HFFc6 (cell line): ENCODE data around the gene CAMK2B. TPM values are rescaled to one million over a fixed set of nuclear protein-coding genes. Genes with fewer than 3 reads are reported as not detected.

Experiments
- DNase-seq: peaks from one replicate; pipeline ENCODE4 v3.0.0-alpha.2; 2018
- H3K27ac Mint-ChIP-seq: 2 replicates; pipeline ENCODE4 v1.8.0; 2020; ENCODE audit warnings: mild to moderate bottlenecking, mixed read lengths
- H3K27me3 Mint-ChIP-seq: 2 replicates; pipeline ENCODE4 v1.8.0; 2021; ENCODE audit warnings: mild to moderate bottlenecking, moderate library complexity, mixed read lengths; ENCODE audit not compliant: insufficient read depth
- H3K36me3 Mint-ChIP-seq: 2 replicates; pipeline ENCODE4 v1.8.0; 2021; ENCODE audit warnings: low read depth, mixed read lengths
- H3K4me1 Mint-ChIP-seq: 2 replicates; pipeline ENCODE4 v1.8.0; 2020; ENCODE audit warnings: low read depth, mixed read lengths
- H3K4me3 Mint-ChIP-seq: 2 replicates; pipeline ENCODE4 v1.8.0; 2020; ENCODE audit warnings: mild to moderate bottlenecking, moderate library complexity, mixed read lengths
- H3K9me3 Mint-ChIP-seq: 2 replicates; pipeline ENCODE4 v1.8.0; 2020; ENCODE audit warnings: mild to moderate bottlenecking, mixed read lengths
- total RNA-seq, 6 experiments: library from RNA; stranded (reverse); fragmentation: NEBNext Ultra II Directional; extraction: Animal tissue kit (Norgen Biotek cat#: 25700); gene quantifications; 2 replicates in 1 of 6; 3 replicates in 5 of 6; pipeline ENCODE4 v1.2.3, GENCODE V29; 2021
- TF ChIP-seq, protein P1 (sequence below): fragments of 200-600 bp; sonication (generic); IDR thresholded peaks from 2 replicates; pipeline ENCODE4 v1.5.0; 2021; ENCODE audit warnings: antibody characterized with exemption, mild to moderate bottlenecking

The CAMK2B gene
- total RNA-seq, 6 experiments from 2014 or later, result 0.11 to 0.41 TPM; not detected in 4

- no peak overlapping the region for H3K27ac Mint-ChIP-seq
- TF ChIP-seq, protein P1, sequence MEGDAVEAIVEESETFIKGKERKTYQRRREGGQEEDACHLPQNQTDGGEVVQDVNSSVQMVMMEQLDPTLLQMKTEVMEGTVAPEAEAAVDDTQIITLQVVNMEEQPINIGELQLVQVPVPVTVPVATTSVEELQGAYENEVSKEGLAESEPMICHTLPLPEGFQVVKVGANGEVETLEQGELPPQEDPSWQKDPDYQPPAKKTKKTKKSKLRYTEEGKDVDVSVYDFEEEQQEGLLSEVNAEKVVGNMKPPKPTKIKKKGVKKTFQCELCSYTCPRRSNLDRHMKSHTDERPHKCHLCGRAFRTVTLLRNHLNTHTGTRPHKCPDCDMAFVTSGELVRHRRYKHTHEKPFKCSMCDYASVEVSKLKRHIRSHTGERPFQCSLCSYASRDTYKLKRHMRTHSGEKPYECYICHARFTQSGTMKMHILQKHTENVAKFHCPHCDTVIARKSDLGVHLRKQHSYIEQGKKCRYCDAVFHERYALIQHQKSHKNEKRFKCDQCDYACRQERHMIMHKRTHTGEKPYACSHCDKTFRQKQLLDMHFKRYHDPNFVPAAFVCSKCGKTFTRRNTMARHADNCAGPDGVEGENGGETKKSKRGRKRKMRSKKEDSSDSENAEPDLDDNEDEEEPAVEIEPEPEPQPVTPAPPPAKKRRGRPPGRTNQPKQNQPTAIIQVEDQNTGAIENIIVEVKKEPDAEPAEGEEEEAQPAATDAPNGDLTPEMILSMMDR, result no peak
- H3K4me3 Mint-ChIP-seq, result peak overlapping the region; percentile 8; the same call in 1 of the 2 replicates
- peaks cover 37% of the 10 kb centered on the region for H3K27me3 Mint-ChIP-seq
- no peak for DNase-seq
- no peaks in the 10 kb centered on the region for H3K9me3 Mint-ChIP-seq
- no peaks in the 10 kb centered on the region for H3K36me3 Mint-ChIP-seq
- H3K4me1 Mint-ChIP-seq, result peaks cover 11% of the 10 kb centered on the region
Measured at GRCh38 chr7:44325811-44326241, 432 bp upstream of the CAMK2B start.

DNA sequence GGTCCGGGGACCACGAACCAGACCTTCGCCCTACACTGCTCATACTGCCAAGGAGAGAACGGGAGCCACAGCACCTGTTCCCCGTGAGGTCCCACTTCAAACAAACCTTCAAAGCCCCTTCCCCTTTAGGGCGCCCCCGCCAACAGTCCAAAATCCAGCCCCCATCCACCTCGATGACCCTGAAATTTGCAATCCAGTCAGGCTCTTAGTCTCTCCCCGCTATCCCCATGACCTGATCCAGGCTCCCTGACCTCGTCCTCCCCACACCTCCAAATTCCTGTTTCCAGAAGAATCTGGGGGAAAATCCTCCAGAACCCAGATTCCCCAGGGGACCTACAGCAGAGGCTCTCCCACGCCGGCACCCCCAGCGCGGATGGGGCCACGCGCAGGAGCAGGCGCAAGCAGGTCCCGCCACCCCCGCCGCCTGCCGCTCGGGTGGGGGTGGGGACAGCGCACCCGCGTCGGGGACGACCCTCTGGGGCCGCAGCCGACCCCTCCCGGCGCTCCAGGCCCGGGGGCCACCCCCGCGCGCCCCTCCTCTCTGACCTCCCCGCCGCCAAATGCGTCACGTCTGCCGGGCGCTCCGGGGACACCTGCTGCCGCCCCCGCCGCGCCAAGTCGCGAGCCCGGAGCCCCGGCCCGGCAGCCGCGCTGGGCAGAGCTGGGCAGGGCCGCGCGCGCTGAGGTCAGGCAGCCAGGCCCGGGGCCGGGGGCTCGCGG is 753 bp downstream of the CAMK2B start:
- Mint-ChIP-seq H3K27ac (no peak overlapping the region), H3K4me3 (no peak overlapping the region), H3K9me3 (no peaks in the 10 kb centered on the region), H3K36me3 (no peaks in the 10 kb centered on the region), H3K27me3 (peaks cover 39% of the 10 kb centered on the region), H3K4me1 (peaks cover 6% of the 10 kb centered on the region)
- TF ChIP-seq, protein P1, result no peak
- DNase-seq, result no peak

- H3K36me3 Mint-ChIP-seq, result no peaks in the 10 kb centered on the region
- no peak for DNase-seq
- TF ChIP-seq, protein P1, result no peak
- H3K4me3 Mint-ChIP-seq, result no peak overlapping the region
- no peak overlapping the region for H3K27ac Mint-ChIP-seq
- peaks cover 39% of the 10 kb centered on the region for H3K27me3 Mint-ChIP-seq
- peaks cover 6% of the 10 kb centered on the region for H3K4me1 Mint-ChIP-seq
- no peaks in the 10 kb centered on the region for H3K9me3 Mint-ChIP-seq
Measured at GRCh38 chr7:44324204-44324480, 1.3 kb downstream of the CAMK2B start.

DNA sequence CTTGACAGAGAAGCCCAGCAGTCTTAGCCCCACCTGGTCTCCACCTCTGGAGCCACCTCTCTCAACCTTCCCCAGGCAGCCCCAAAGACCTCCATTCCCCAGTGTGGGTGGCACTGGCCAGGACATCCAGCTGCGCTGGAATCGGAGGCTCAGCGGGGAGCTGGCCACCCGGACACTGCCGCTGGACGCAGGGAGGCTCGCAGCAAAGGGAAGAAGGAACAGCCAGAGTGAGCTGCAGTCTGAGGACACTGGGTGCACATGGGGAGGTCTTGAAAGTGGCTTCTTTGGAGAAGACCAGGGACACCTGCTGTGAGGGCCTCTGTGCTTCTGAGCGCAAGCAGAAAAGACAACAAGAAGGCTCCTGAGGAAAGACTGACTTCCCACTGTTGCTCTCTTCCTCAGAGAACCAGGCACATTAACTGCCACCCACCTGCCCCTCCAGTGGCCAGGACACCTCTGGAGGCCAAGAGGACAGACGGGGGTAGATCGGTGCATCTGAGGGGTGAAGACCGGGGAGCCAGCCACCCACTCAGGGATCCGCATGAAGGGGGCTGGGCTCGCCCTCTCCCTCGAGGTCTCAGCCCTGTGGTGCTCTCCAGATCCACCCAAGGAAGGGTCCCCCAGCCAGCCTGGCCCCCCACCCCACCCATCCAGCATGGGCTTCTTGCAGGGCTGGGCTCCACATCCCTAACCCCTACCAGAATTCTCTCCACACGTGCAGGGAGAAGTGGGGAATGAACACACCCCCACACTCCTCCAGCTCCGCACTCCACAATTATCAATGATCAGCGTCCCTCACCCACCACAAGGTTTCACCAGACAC is 1.8 kb downstream of the CAMK2B start:
- H3K27me3 Mint-ChIP-seq, result peaks cover 35% of the 10 kb centered on the region
- no peak overlapping the region for H3K4me3 Mint-ChIP-seq
- H3K36me3 Mint-ChIP-seq, result no peaks in the 10 kb centered on the region
- H3K27ac Mint-ChIP-seq, result no peak overlapping the region
- no peak for DNase-seq
- TF ChIP-seq, protein P1, result no peak
- no peaks in the 10 kb centered on the region for H3K9me3 Mint-ChIP-seq
- H3K4me1 Mint-ChIP-seq, result peaks cover 6% of the 10 kb centered on the region

GRCh38 chr7:44322631-44323363 is 2.6 kb downstream of the CAMK2B start:
- H3K4me1 Mint-ChIP-seq, result peaks cover 6% of the 10 kb centered on the region
- no peak for DNase-seq
- TF ChIP-seq, protein P1, result no peak
- no peaks in the 10 kb centered on the region for H3K36me3 Mint-ChIP-seq
- H3K27me3 Mint-ChIP-seq, result peaks cover 32% of the 10 kb centered on the region
- H3K4me3 Mint-ChIP-seq, result no peak overlapping the region
- H3K9me3 Mint-ChIP-seq, result no peaks in the 10 kb centered on the region
- no peak overlapping the region for H3K27ac Mint-ChIP-seq
